Nephron progenitor cell (in vitro differentiated cells): ENCODE results near the gene INPP5D.
A peak's percentile ranks its signal among the peaks of the same experiment; 100 is the strongest.
"Not testable (repeated sequence)": the region's sequence is repeated elsewhere in the genome, so short reads cannot be mapped to it uniquely, and the experiment has no call there.

Source experiments
- DNase-seq: peaks from one replicate; pipeline ENCODE4 v3.0.0; 2021
- H3K27ac Mint-ChIP-seq: 2 replicates; pipeline ENCODE4 v1.8.0; 2021; ENCODE audit warnings: mild to moderate bottlenecking, moderate library complexity, mixed read lengths
- H3K27me3 Mint-ChIP-seq: 2 replicates; pipeline ENCODE4 v1.8.0; 2021; ENCODE audit warnings: mild to moderate bottlenecking, low read depth, mixed read lengths; ENCODE audit not compliant: poor library complexity
- H3K36me3 Mint-ChIP-seq: 2 replicates; pipeline ENCODE4 v1.8.0; 2021; ENCODE audit warnings: low read depth, mixed read lengths
- H3K4me1 Mint-ChIP-seq: 2 replicates; pipeline ENCODE4 v1.8.0; 2021; ENCODE audit warnings: mixed read lengths
- H3K4me3 Mint-ChIP-seq: 2 replicates; pipeline ENCODE4 v1.8.0; 2021; ENCODE audit warnings: mild to moderate bottlenecking, moderate library complexity, mixed read lengths
- H3K9me3 Mint-ChIP-seq: 2 replicates; pipeline ENCODE4 v1.8.0; 2021; ENCODE audit warnings: mild to moderate bottlenecking, moderate library complexity, mixed read lengths
- CTCF ChIP-seq: fragments of 200-600 bp; sonication (generic); IDR thresholded peaks from 2 replicates; pipeline ENCODE4 v1.5.0; 2021; ENCODE audit warnings: antibody characterized with exemption

Gene INPP5D

GRCh38 chr2:233193738-233194137 lies 133.6 kb downstream of the INPP5D start:
- no peaks in the 10 kb centered on the region for H3K36me3 Mint-ChIP-seq
- no peak overlapping the region for H3K4me3 Mint-ChIP-seq
- peak overlapping the region; percentile 4 for H3K27ac Mint-ChIP-seq
- H3K4me1 Mint-ChIP-seq: peaks cover 3% of the 10 kb centered on the region
- H3K9me3 Mint-ChIP-seq: no peaks in the 10 kb centered on the region
- H3K27me3 Mint-ChIP-seq: peaks cover 2% of the 10 kb centered on the region
- no peak for DNase-seq
- no peak for TF ChIP-seq CTCF

GRCh38 chr2:233195027-233195426 lies 134.9 kb downstream of the INPP5D start:
- H3K27me3 Mint-ChIP-seq: peaks cover 2% of the 10 kb centered on the region
- no peak overlapping the region for H3K27ac Mint-ChIP-seq
- H3K9me3 Mint-ChIP-seq: no peaks in the 10 kb centered on the region
- no peaks in the 10 kb centered on the region for H3K36me3 Mint-ChIP-seq
- TF ChIP-seq CTCF: no peak
- H3K4me3 Mint-ChIP-seq: no peak overlapping the region
- no peaks in the 10 kb centered on the region for H3K4me1 Mint-ChIP-seq
- no peak for DNase-seq

GRCh38 chr2:233197022-233197421 lies 136.9 kb downstream of the INPP5D start:
- no peaks in the 10 kb centered on the region for H3K27me3 Mint-ChIP-seq
- H3K9me3 Mint-ChIP-seq: no peaks in the 10 kb centered on the region
- H3K4me3 Mint-ChIP-seq: no peak overlapping the region
- no peak for DNase-seq
- peak overlapping the region; percentile 7 for H3K27ac Mint-ChIP-seq
- TF ChIP-seq CTCF: no peak
- H3K4me1 Mint-ChIP-seq: no peaks in the 10 kb centered on the region
- no peaks in the 10 kb centered on the region for H3K36me3 Mint-ChIP-seq

- peaks cover 4% of the 10 kb centered on the region for H3K36me3 Mint-ChIP-seq
- TF ChIP-seq CTCF: no peak
These were observed 137.9 kb downstream of the INPP5D start for GRCh38 chr2:233198026-233198425.

GRCh38 chr2:233199870-233200269 lies 139.7 kb downstream of the INPP5D start:
- Mint-ChIP-seq H3K4me3 (no peak overlapping the region), H3K27me3 (peaks cover 7% of the 10 kb centered on the region), H3K9me3 (peaks cover 21% of the 10 kb centered on the region), H3K36me3 (peaks cover 8% of the 10 kb centered on the region), H3K27ac (peak overlapping the region; percentile 39), H3K4me1 (no peaks in the 10 kb centered on the region)
- TF ChIP-seq CTCF: no peak
- DNase-seq: no peak

More at GRCh38 chr2:233198026-233198425, 137.9 kb downstream of the INPP5D start:
- Mint-ChIP-seq H3K27me3 (peaks cover under 1% of the 10 kb centered on the region), H3K4me1 (no peaks in the 10 kb centered on the region), H3K9me3 (peaks cover 7% of the 10 kb centered on the region), H3K4me3 (no peak overlapping the region), H3K27ac (no peak overlapping the region)
- DNase-seq: no peak

GRCh38 chr2:233200790-233201189 lies 140.6 kb downstream of the INPP5D start:
- not testable (repeated sequence) for H3K27me3 Mint-ChIP-seq, H3K27ac Mint-ChIP-seq, H3K4me3 Mint-ChIP-seq, DNase-seq, H3K36me3 Mint-ChIP-seq, H3K4me1 Mint-ChIP-seq
- H3K9me3 Mint-ChIP-seq: peaks cover 21% of the 10 kb centered on the region
